DND-41 (cell line): ENCODE results near the gene PLEKHA8.

Experiments
- EZH2 ChIP-seq: IDR thresholded peaks from 3 replicates; pipeline ENCODE4 v1.6.1; 2012; ENCODE audit warnings: borderline replicate concordance, low read depth, mild to moderate bottlenecking, moderate library complexity, low read length, inconsistent platforms; ENCODE audit not compliant: severe bottlenecking
- TF ChIP-seq, protein P1 (sequence below): IDR thresholded peaks from 2 replicates; pipeline ENCODE4 v1.5.1; 2012; ENCODE audit warnings: borderline replicate concordance, low read length, moderate library complexity, mild to moderate bottlenecking; ENCODE audit not compliant: poor library complexity, severe bottlenecking; ENCODE audit errors: extremely low read depth

- TF ChIP-seq, protein P1, sequence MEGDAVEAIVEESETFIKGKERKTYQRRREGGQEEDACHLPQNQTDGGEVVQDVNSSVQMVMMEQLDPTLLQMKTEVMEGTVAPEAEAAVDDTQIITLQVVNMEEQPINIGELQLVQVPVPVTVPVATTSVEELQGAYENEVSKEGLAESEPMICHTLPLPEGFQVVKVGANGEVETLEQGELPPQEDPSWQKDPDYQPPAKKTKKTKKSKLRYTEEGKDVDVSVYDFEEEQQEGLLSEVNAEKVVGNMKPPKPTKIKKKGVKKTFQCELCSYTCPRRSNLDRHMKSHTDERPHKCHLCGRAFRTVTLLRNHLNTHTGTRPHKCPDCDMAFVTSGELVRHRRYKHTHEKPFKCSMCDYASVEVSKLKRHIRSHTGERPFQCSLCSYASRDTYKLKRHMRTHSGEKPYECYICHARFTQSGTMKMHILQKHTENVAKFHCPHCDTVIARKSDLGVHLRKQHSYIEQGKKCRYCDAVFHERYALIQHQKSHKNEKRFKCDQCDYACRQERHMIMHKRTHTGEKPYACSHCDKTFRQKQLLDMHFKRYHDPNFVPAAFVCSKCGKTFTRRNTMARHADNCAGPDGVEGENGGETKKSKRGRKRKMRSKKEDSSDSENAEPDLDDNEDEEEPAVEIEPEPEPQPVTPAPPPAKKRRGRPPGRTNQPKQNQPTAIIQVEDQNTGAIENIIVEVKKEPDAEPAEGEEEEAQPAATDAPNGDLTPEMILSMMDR = no peak
- no peak for TF ChIP-seq EZH2
Observed at GRCh38 chr7:30176463-30177109, 148.4 kb downstream of the PLEKHA8 start.
